Loucy (cell line): ENCODE measurements around the gene KY.
"Not testable (repeated sequence)": the region's sequence is repeated elsewhere in the genome, so short reads cannot be mapped to it uniquely, and the experiment has no call there.

Experiments
- H2AFZ ChIP-seq: fragments of 200-600 bp; sonication (generic); 2 replicates; pipeline ENCODE4 v1.6.0; 2016; ENCODE audit warnings: antibody characterized with exemption, mild to moderate bottlenecking, low read length, moderate library complexity
- H3F3A ChIP-seq: fragments of 200-600 bp; 2 replicates; pipeline ENCODE4 v1.6.0; 2016; ENCODE audit warnings: antibody characterized with exemption, low read depth, mild to moderate bottlenecking
- H3K27me3 ChIP-seq: fragments of 200-600 bp; sonication (generic); 2 replicates; pipeline ENCODE4 v1.6.1; 2014; ENCODE audit warnings: low read length, mild to moderate bottlenecking; ENCODE audit not compliant: insufficient read depth, poor library complexity, severe bottlenecking
- H3K36me3 ChIP-seq: fragments of 200-600 bp; sonication (generic); 2 replicates; pipeline ENCODE4 v1.6.1; 2016; ENCODE audit warnings: low read length; ENCODE audit not compliant: insufficient read depth
- H3K4me1 ChIP-seq: fragments of 200-600 bp; sonication (generic); 2 replicates; pipeline ENCODE4 v1.5.1; 2014; ENCODE audit warnings: low read length, mild to moderate bottlenecking; ENCODE audit not compliant: insufficient read depth, poor library complexity, severe bottlenecking
- H3K4me2 ChIP-seq: fragments of 200-600 bp; sonication (generic); 2 replicates; pipeline ENCODE4 v1.6.0; 2014; ENCODE audit warnings: antibody characterized with exemption, low read length, low read depth, mild to moderate bottlenecking; ENCODE audit not compliant: poor library complexity, severe bottlenecking
- H3K4me3 ChIP-seq: fragments of 200-600 bp; sonication (generic); 2 replicates; pipeline ENCODE4 v1.5.1; 2014; ENCODE audit warnings: low read length, mild to moderate bottlenecking, mixed read lengths; ENCODE audit not compliant: poor library complexity, severe bottlenecking
- H3K79me2 ChIP-seq: fragments of 200-600 bp; sonication (generic); 2 replicates; pipeline ENCODE4 v1.6.1; 2014; ENCODE audit warnings: low read length; ENCODE audit not compliant: insufficient read depth
- H3K9ac ChIP-seq: fragments of 200-600 bp; sonication (generic); 2 replicates; pipeline ENCODE4 v1.6.0; 2014; ENCODE audit warnings: mild to moderate bottlenecking, low read depth, low read length, moderate library complexity; ENCODE audit not compliant: poor library complexity, severe bottlenecking
- H3K9me2 ChIP-seq: fragments of 200-600 bp; sonication (generic); replicated peaks from 2 replicates; pipeline ENCODE4 v1.6.1; 2016; ENCODE audit warnings: low read depth, low read length, mixed read lengths
- H3K9me3 ChIP-seq: fragments of 200-600 bp; sonication (generic); 2 replicates; pipeline ENCODE4 v1.6.1; 2014; ENCODE audit warnings: mild to moderate bottlenecking, antibody characterized with exemption, low read length, low read depth; ENCODE audit not compliant: insufficient read depth
- H4K20me1 ChIP-seq: fragments of 200-600 bp; sonication (generic); 2 replicates; pipeline ENCODE4 v1.6.0; 2014; ENCODE audit warnings: antibody characterized with exemption, low read length, mild to moderate bottlenecking; ENCODE audit not compliant: insufficient read depth, poor library complexity, severe bottlenecking
- EZH2phosphoT487 ChIP-seq: fragments of 200-600 bp; IDR thresholded peaks from 2 replicates; pipeline ENCODE4 v1.6.1; 2018; ENCODE audit warnings: antibody characterized with exemption, mild to moderate bottlenecking, moderate library complexity, borderline replicate concordance
- TF ChIP-seq, protein P1 (sequence below): fragments of 200-600 bp; sonication (generic); conservative IDR thresholded peaks from 2 replicates; pipeline ENCODE4 v1.5.1; 2014; ENCODE audit warnings: mild to moderate bottlenecking, antibody characterized with exemption, low read length

Gene KY

DNA sequence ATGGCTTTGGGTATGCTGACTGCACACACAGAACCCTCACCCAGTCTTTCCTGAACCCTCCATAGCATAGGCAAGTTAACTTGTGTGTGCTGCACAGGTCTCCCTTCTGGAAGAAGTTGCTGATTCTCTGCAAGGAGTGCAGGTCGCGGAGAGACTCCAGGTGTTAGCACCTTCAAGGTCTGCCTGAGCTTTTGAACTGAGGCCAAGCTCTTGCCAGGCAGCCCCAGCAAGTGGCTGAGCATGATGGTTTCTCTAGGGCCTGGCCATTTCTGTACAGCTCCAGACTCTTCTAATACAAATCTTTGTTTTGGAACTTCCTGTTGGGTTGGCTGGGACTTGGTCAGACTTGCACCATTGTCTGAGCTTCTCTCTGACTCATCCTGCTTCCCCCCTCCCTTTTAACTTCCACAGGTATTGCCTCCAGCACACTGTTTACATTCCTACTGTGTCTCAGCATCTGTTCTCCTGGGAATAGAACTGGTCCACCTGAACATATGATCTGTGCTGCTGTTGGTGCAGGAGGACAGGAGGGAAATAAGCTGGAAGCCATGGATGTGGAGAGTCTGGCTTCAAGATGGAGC, 53.3 kb downstream of the KY start:
- H3K9ac ChIP-seq, result no peak overlapping the region
- H3K79me2 ChIP-seq, result no peaks in the 10 kb centered on the region
- no peaks in the 10 kb centered on the region for H3F3A ChIP-seq
- no peaks in the 10 kb centered on the region for H3K4me1 ChIP-seq
- no peak overlapping the region for H3K4me2 ChIP-seq
- no peaks in the 10 kb centered on the region for H4K20me1 ChIP-seq
- H3K4me3 ChIP-seq, result no peak overlapping the region
- no peaks in the 10 kb centered on the region for H3K9me2 ChIP-seq
- H3K9me3 ChIP-seq, result no peaks in the 10 kb centered on the region
- no peaks in the 10 kb centered on the region for H3K27me3 ChIP-seq
- no peaks in the 10 kb centered on the region for H3K36me3 ChIP-seq
- no peak overlapping the region for H2AFZ ChIP-seq
- TF ChIP-seq EZH2phosphoT487, result no peak
- TF ChIP-seq, protein P1, sequence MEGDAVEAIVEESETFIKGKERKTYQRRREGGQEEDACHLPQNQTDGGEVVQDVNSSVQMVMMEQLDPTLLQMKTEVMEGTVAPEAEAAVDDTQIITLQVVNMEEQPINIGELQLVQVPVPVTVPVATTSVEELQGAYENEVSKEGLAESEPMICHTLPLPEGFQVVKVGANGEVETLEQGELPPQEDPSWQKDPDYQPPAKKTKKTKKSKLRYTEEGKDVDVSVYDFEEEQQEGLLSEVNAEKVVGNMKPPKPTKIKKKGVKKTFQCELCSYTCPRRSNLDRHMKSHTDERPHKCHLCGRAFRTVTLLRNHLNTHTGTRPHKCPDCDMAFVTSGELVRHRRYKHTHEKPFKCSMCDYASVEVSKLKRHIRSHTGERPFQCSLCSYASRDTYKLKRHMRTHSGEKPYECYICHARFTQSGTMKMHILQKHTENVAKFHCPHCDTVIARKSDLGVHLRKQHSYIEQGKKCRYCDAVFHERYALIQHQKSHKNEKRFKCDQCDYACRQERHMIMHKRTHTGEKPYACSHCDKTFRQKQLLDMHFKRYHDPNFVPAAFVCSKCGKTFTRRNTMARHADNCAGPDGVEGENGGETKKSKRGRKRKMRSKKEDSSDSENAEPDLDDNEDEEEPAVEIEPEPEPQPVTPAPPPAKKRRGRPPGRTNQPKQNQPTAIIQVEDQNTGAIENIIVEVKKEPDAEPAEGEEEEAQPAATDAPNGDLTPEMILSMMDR, result no peak

DNA sequence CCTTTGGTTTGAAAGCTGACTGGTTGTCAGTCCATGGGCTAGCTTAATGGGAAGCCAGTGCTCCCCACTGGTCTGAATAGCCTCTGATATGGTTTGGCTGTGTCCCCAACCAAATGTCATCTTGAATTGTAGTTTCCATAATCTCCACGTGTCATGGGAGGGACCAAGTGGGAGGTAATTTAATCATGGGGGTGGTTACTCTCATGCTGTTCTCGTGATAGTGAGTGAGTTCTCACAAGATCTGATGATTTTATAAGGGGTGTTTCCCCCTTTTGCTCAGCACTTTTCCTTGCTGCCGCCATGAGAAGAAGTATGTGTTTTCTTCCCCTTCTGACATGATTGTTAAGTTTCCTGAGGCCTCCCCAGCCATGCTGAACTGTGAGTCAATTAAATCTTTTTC, 55.8 kb downstream of the KY start:
- not testable (repeated sequence) for H4K20me1 ChIP-seq, H3K9me2 ChIP-seq, H3K4me1 ChIP-seq, H3K9ac ChIP-seq, H3K4me3 ChIP-seq, H3F3A ChIP-seq, H3K9me3 ChIP-seq, H2AFZ ChIP-seq, H3K4me2 ChIP-seq, H3K79me2 ChIP-seq, H3K36me3 ChIP-seq, H3K27me3 ChIP-seq

DNA sequence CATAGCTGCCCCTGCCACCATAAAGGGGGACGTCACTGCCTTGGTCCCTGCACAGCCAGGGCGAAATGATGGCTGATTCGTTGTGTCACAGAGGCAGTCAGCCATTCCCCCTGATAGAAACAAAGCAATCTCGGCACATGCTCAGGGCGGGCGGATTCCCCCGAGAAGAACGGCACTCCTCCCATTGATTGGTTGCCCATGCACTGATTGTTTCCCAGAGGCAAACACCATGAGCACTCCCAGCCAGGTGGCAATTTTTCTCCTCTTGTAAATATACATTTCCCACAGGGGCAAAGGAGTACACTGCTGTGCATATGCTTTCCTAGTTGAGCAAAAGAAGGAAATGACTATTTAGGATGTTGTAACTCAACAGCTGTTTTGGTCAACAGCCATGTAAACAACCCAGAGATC, 56.5 kb downstream of the KY start:
- Histone ChIP-seq H3K4me3 (no peak overlapping the region), H4K20me1 (no peaks in the 10 kb centered on the region), H3K9me3 (no peaks in the 10 kb centered on the region), H3K79me2 (no peaks in the 10 kb centered on the region), H3F3A (no peaks in the 10 kb centered on the region), H3K4me1 (no peaks in the 10 kb centered on the region), H2AFZ (no peak overlapping the region), H3K27me3 (no peaks in the 10 kb centered on the region), H3K9ac (no peak overlapping the region), H3K36me3 (no peaks in the 10 kb centered on the region), H3K4me2 (no peak overlapping the region), H3K9me2 (no peaks in the 10 kb centered on the region)
- TF ChIP-seq EZH2phosphoT487, result no peak
- TF ChIP-seq, protein P1, result no peak

DNA sequence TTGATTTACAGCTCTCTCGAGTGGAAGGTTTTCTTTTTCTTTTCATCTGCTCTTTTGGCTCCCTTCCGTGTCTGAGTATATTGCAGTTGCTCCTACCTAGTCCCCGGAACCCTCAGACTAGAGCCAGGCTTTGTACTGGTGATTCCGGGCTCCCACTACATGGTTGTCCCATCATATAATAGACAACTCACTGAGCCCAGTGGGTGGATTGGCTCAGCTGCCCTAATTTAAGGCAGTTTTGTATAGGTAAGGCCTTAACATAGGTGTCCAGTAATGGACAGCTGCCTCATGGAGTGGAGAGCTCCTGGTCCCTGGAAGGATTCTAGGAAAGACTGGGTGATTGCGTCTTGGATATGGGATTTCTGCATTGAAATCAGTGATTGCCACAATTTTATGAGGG, 58.0 kb downstream of the KY start:
- Histone ChIP-seq H3K4me2 (no peak overlapping the region), H4K20me1 (no peaks in the 10 kb centered on the region), H3K9ac (no peak overlapping the region), H3K9me2 (no peaks in the 10 kb centered on the region), H3K4me1 (no peaks in the 10 kb centered on the region), H3K36me3 (no peaks in the 10 kb centered on the region), H2AFZ (no peak overlapping the region), H3K9me3 (no peaks in the 10 kb centered on the region), H3K79me2 (no peaks in the 10 kb centered on the region), H3K4me3 (no peak overlapping the region), H3K27me3 (no peaks in the 10 kb centered on the region), H3F3A (no peaks in the 10 kb centered on the region)
- no peak for TF ChIP-seq EZH2phosphoT487
- TF ChIP-seq, protein P1, result no peak
